DOHH2 (cell line): Measurements from ENCODE around the gene FOXP4.

Experiments used
- H3F3A ChIP-seq: fragments of 200-600 bp; sonication (generic), shearing (Covaris generic); 2 replicates; pipeline ENCODE4 v1.6.0; 2016; ENCODE audit warnings: antibody characterized with exemption, mild to moderate bottlenecking; ENCODE audit not compliant: control insufficient read depth, insufficient read depth
- H3K27ac ChIP-seq: fragments of 200-600 bp; sonication (generic); 2 replicates; pipeline ENCODE4 v1.5.1; 2014; ENCODE audit warnings: low read depth, mild to moderate bottlenecking, low read length, moderate library complexity
- H3K27me3 ChIP-seq: fragments of 200-600 bp; sonication (generic); 2 replicates; pipeline ENCODE4 v1.6.1; 2014; ENCODE audit warnings: mild to moderate bottlenecking, low read length, mixed read lengths; ENCODE audit not compliant: control insufficient read depth
- H3K36me3 ChIP-seq: fragments of 200-600 bp; sonication (generic); 2 replicates; pipeline ENCODE4 v1.6.1; 2014; ENCODE audit warnings: mild to moderate bottlenecking, low read length, moderate library complexity, mixed read lengths; ENCODE audit not compliant: control insufficient read depth
- H3K4me1 ChIP-seq: fragments of 200-600 bp; sonication (generic); 2 replicates; pipeline ENCODE4 v1.6.1; 2014; ENCODE audit warnings: mild to moderate bottlenecking, low read length, mixed read lengths; ENCODE audit not compliant: control insufficient read depth
- H3K4me2 ChIP-seq: fragments of 200-600 bp; sonication (generic); 2 replicates; pipeline ENCODE4 v1.6.0; 2014; ENCODE audit warnings: mild to moderate bottlenecking, low read length, moderate library complexity
- H3K4me3 ChIP-seq: fragments of 200-600 bp; sonication (generic); 2 replicates; pipeline ENCODE4 v1.5.1; 2014; ENCODE audit warnings: mild to moderate bottlenecking, low read length, mixed read lengths
- H3K79me2 ChIP-seq: fragments of 200-600 bp; sonication (generic); 2 replicates; pipeline ENCODE4 v1.6.1; 2014; ENCODE audit warnings: mild to moderate bottlenecking, low read length, mixed read lengths; ENCODE audit not compliant: control insufficient read depth
- H3K9me2 ChIP-seq: fragments of 200-600 bp; sonication (generic); replicated peaks from 2 replicates; pipeline ENCODE4 v1.6.1; 2014; ENCODE audit warnings: mild to moderate bottlenecking, low read length, mixed read lengths; ENCODE audit not compliant: control insufficient read depth
- H3K9me3 ChIP-seq: fragments of 200-600 bp; sonication (generic); 2 replicates; pipeline ENCODE4 v1.6.1; 2014; ENCODE audit warnings: antibody characterized with exemption, low read length, mixed read lengths; ENCODE audit not compliant: control insufficient read depth, insufficient read depth
- H4K20me1 ChIP-seq: fragments of 200-600 bp; sonication (generic); 2 replicates; pipeline ENCODE4 v1.6.0; 2014; ENCODE audit warnings: low read depth, mild to moderate bottlenecking, antibody characterized with exemption, low read length, moderate library complexity; ENCODE audit not compliant: control insufficient read depth, insufficient read depth
- EZH2phosphoT487 ChIP-seq: fragments of 200-600 bp; sonication (generic); IDR thresholded peaks from 2 replicates; pipeline ENCODE4 v1.6.1; 2017; ENCODE audit warnings: borderline replicate concordance, mild to moderate bottlenecking, antibody characterized with exemption, low read length, moderate library complexity, mixed read lengths
- TF ChIP-seq, protein P1 (sequence below): fragments of 200-600 bp; sonication (generic); IDR thresholded peaks from one replicate; pipeline ENCODE4 v1.5.1; 2014; ENCODE audit warnings: antibody characterized with exemption, mild to moderate bottlenecking, low read depth, low read length; ENCODE audit not compliant: poor library complexity, severe bottlenecking

Gene FOXP4

DNA sequence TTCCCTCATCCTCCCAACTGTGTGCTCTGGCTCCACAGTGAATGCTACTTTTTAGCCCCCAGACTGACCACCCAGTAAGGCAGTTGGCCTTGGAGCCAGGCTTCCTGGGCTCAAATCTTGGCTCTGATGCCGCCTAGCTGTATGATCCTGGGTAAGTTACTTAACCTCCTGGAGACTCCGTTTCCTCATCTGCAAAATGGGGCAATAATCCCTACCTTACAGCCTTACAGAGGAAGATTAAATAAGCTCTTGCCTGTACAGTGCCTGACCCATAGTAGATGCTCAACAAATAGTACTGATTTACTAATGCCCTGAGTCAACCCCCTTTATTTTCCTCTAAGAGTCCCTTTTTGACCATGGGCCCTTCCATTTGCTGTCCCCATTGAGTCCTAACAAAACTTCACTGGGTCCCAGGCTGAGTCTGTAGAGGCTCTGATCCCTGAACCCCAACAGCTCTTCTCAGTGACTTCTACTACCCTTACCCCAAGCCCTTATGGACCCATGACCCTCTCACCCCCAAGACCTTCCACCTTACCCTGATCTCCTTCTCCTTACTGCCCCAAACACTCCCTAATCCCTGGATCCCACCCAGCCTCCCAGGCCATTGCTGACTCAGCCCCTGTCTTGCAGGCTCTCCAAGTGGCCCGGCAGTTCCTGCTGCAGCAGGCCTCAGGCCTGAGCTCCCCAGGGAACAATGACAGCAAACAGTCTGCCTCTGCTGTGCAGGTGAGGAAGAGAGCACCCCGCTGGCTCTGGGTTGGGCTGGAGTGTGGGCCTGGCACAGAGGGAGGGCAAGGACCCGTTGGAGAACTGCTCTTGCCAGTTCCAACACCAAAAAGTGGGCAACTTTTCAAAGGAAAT is 31.4 kb downstream of the FOXP4 start:
- no peak overlapping the region for H3K4me2 ChIP-seq
- no peaks in the 10 kb centered on the region for H3K27me3 ChIP-seq
- H3K4me1 ChIP-seq = peaks cover 10% of the 10 kb centered on the region
- H4K20me1 ChIP-seq = no peaks in the 10 kb centered on the region
- no peaks in the 10 kb centered on the region for H3K79me2 ChIP-seq
- TF ChIP-seq, protein P1, sequence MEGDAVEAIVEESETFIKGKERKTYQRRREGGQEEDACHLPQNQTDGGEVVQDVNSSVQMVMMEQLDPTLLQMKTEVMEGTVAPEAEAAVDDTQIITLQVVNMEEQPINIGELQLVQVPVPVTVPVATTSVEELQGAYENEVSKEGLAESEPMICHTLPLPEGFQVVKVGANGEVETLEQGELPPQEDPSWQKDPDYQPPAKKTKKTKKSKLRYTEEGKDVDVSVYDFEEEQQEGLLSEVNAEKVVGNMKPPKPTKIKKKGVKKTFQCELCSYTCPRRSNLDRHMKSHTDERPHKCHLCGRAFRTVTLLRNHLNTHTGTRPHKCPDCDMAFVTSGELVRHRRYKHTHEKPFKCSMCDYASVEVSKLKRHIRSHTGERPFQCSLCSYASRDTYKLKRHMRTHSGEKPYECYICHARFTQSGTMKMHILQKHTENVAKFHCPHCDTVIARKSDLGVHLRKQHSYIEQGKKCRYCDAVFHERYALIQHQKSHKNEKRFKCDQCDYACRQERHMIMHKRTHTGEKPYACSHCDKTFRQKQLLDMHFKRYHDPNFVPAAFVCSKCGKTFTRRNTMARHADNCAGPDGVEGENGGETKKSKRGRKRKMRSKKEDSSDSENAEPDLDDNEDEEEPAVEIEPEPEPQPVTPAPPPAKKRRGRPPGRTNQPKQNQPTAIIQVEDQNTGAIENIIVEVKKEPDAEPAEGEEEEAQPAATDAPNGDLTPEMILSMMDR = no peak
- H3K9me2 ChIP-seq = no peaks in the 10 kb centered on the region
- no peak overlapping the region for H3K27ac ChIP-seq
- H3K4me3 ChIP-seq = no peak overlapping the region
- no peaks in the 10 kb centered on the region for H3F3A ChIP-seq
- H3K36me3 ChIP-seq = no peaks in the 10 kb centered on the region
- no peaks in the 10 kb centered on the region for H3K9me3 ChIP-seq

DNA sequence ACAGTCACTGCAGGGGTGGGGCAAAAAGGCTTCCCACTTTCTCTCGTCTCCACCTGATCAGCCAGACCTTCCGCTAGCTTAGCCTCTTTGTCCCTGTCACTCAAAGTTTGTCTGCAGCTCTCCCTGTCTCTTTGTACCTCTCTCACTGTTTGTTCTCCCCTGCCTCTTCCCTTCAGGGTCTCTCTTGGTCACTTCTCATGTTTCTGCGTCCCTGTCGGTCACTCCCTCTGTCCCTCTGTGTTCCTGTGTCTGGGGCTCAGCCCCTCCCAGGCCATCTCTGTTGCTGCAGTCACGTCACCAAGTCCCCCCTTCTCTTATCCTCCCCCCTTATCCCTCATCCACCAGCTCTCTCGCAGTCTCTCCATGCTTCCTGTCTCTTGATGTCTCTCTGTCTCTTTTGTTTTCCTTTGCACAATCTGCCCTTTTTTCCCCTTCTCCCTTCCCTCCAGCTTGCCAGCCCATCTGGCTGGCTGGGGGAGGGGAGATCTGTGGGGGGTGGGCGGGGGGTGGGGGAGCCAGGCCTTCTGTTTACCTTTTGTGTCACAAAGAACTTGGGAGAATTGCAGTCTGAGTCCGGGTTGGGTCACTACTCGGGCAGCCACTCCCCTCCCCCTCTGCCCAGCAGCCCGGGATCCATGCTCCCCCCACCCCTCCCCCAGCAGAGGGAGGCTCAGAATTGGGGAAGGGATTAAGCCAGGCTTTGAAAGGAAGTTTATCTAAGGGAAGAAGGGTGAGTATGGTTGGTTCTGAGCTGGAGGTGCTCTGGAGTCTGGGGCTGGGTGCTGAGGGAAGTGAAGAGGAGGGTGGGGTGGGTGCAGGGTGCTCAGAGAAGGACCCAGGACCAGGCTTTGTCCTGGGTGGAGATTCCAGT is 32.3 kb downstream of the FOXP4 start:
- Histone ChIP-seq H3K27me3 (no peaks in the 10 kb centered on the region), H3K36me3 (no peaks in the 10 kb centered on the region), H3K9me2 (no peaks in the 10 kb centered on the region), H3K4me3 (no peak overlapping the region), H3F3A (no peaks in the 10 kb centered on the region), H4K20me1 (no peaks in the 10 kb centered on the region), H3K27ac (no peak overlapping the region), H3K4me1 (peaks cover 10% of the 10 kb centered on the region), H3K79me2 (no peaks in the 10 kb centered on the region), H3K4me2 (no peak overlapping the region), H3K9me3 (no peaks in the 10 kb centered on the region)
- TF ChIP-seq, protein P1 = no peak
- no peak for TF ChIP-seq EZH2phosphoT487

DNA sequence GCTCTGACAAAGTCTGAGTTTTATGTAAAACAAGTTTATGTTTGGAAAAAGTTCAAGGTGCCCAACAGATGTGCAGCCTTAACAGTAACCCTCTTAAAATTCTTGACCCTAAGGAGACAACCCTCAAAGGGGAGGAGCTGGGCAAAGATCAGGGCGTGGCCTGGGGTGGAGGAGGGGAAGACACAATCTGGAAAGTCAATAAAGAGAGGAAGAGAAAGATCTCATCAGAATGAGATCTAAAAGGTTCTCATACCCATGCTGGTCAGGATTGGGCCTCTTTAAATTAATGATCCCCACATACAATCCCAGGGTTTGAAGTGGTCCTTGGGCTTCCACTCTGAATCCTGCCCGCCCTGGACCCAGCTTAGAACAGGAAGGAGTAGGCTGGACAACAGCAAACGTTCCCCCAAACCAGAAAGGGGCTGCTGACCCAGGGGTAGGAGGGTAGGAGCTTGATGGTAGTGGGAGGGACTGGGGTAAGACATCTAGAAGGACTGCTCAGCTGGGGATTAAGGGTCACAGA is 33.0 kb downstream of the FOXP4 start:
- TF ChIP-seq, protein P1 = no peak
- no peak for TF ChIP-seq EZH2phosphoT487
- no peak overlapping the region for H3K27ac ChIP-seq
- H3K9me2 ChIP-seq = no peaks in the 10 kb centered on the region
- H3K4me2 ChIP-seq = no peak overlapping the region
- H4K20me1 ChIP-seq = peaks cover under 1% of the 10 kb centered on the region; the same call in 1 of the 2 replicates
- no peaks in the 10 kb centered on the region for H3K9me3 ChIP-seq
- no peaks in the 10 kb centered on the region; the same call in 1 of the 2 replicates for H3K36me3 ChIP-seq
- no peaks in the 10 kb centered on the region for H3F3A ChIP-seq
- no peaks in the 10 kb centered on the region for H3K79me2 ChIP-seq
- no peaks in the 10 kb centered on the region for H3K27me3 ChIP-seq
- peaks cover 4% of the 10 kb centered on the region for H3K4me1 ChIP-seq
- H3K4me3 ChIP-seq = no peak overlapping the region
